ENCODE data around the gene SNX24. TPM values are rescaled to one million over a fixed set of nuclear protein-coding genes. Genes with fewer than 3 reads are reported as not detected.

The SNX24 gene
- total RNA-seq, 1 experiment from 2014 or later = 13.9 TPM

- H3K56ac ChIP-seq (ENCODE audit: insufficient read length, low read depth, low read length) = no peak overlapping the region
- H3K27me3 Mint-ChIP-seq (ENCODE audit: low read depth) = peaks cover 16% of the 10 kb centered on the region
- no peak overlapping the region for H3K4me2 ChIP-seq (ENCODE audit: insufficient read depth, insufficient read length, low read length)
- no peak overlapping the region for H2AK5ac ChIP-seq (ENCODE audit: insufficient read length, low read length)
- no peaks in the 10 kb centered on the region for H3K9me3 ChIP-seq (ENCODE audit: control insufficient read depth, low read depth, low read length)
- H4K91ac ChIP-seq (ENCODE audit: insufficient read length, low read depth, low read length) = no peak overlapping the region
- DNase-seq = no peak
- TF ChIP-seq CTCF (conservative IDR thresholded peaks at IDR 0.05) = no peak
- H2AFZ ChIP-seq (ENCODE audit: low read length) = no peak overlapping the region
- no peak overlapping the region for H4K8ac ChIP-seq (replicated peaks; ENCODE audit: insufficient read length, low read depth, low read length)
- no peak overlapping the region for H4K5ac ChIP-seq (ENCODE audit: insufficient read length, low read depth, low read length)
- peaks cover 10% of the 10 kb centered on the region for H3K23me2 ChIP-seq (ENCODE audit: insufficient read length, low read depth, low read length, poor library complexity, severe bottlenecking)
- H3K18ac ChIP-seq (ENCODE audit: insufficient read length, low read depth, low read length) = no peak overlapping the region
- H2BK15ac ChIP-seq (ENCODE audit: low read depth, low read length) = no peak overlapping the region
- H3K27ac ChIP-seq (ENCODE audit: insufficient read length, low read depth, low read length) = no peak overlapping the region
- no peak overlapping the region for H3K23ac ChIP-seq (ENCODE audit: insufficient read length, low read depth, low read length)
- no peak overlapping the region for H3T11ph ChIP-seq (ENCODE audit: low read length)
- peaks cover 5% of the 10 kb centered on the region for H3K4me1 ChIP-seq (ENCODE audit: insufficient read depth, low read length)
- H3K79me1 ChIP-seq (ENCODE audit: insufficient read depth, low read depth, low read length, poor library complexity, severe bottlenecking) = no peaks in the 10 kb centered on the region
- H3K27ac Mint-ChIP-seq = 0 out of 7 replicates have a peak overlapping the region, but pooled peaks of 1 of the 3 experiments have one; percentile 4
- WGBS (ENCODE audit: extremely low coverage, insufficient read length, low lambda C conversion rate) = 100% methylated on average over 1 of the region's 6 CpGs
- no peaks in the 10 kb centered on the region for H4K20me1 ChIP-seq (ENCODE audit: control insufficient read depth, insufficient read depth, insufficient read length)
- H3K4me1 Mint-ChIP-seq = peaks cover 22% of the 10 kb centered on the region in 2 experiments
- peaks cover 0 to 3% of the 10 kb centered on the region in 2 experiments; a peak in 2 of 5 replicates for H3K9me3 Mint-ChIP-seq
- H3K4me3 Mint-ChIP-seq = no peak overlapping the region
- no peak overlapping the region for H2BK20ac ChIP-seq (ENCODE audit: low read depth, low read length, poor library complexity, severe bottlenecking)
- no peaks in the 10 kb centered on the region for H3K27me3 ChIP-seq (ENCODE audit: insufficient read depth, low read length)
- no peak overlapping the region for H3K9ac ChIP-seq (ENCODE audit: extremely low read depth, insufficient read length, low read length)
- H3K79me2 ChIP-seq (ENCODE audit: insufficient read depth, low read length) = no peaks in the 10 kb centered on the region
- H2BK120ac ChIP-seq (ENCODE audit: low read depth, low read length, poor library complexity, severe bottlenecking) = no peak overlapping the region
- no peak overlapping the region for H2BK12ac ChIP-seq (ENCODE audit: insufficient read length, low read depth, low read length)
- H2BK5ac ChIP-seq (ENCODE audit: insufficient read length, low read length) = no peak overlapping the region
- no peak overlapping the region for H3K4ac ChIP-seq (ENCODE audit: low read depth, low read length)
- H3K14ac ChIP-seq (ENCODE audit: insufficient read depth, low read length) = no peak overlapping the region
- no peaks in the 10 kb centered on the region for H3K36me3 Mint-ChIP-seq (ENCODE audit: insufficient read depth in 1 of 3, low read depth in 3 of 3)
These were observed 3.3 kb upstream of the SNX24 start for GRCh38 chr5:122842016-122842580.
